ENCODE measurements around the gene MMP14.

DNA sequence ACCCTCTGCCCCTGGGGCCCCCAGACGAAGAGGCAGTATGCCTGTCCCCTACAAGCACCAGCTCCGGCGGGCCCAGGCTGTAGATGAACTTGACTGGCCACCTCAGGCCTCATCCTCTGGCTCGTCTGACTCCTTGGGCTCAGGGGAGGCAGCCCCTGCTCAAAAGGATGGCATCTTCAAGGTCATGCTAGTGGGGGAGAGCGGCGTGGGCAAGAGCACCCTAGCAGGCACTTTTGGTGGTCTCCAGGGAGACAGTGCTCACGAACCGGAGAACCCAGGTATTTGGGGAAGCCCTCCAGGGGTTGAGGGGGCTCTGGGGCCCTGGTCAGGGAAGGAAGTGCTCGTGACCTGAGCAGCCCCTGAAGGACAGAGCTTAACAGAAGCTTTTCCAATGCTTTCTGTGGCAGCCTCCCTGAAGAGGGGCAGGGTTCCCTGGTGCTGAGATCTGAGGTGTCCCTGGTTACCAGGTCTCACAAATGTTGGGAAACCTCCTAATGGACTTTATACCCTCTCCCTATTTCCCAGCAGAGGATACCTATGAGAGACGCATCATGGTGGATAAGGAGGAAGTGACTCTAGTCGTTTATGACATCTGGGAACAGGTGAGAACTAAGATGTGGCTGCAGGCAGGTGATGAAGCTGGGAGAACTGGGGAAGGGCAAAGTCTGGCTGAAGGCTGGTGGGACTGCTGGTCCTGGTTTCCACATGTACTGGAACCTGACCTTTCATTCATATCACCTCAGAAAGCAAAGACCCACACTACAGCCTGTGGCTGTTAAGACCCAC, 48.5 kb downstream of the MMP14 start:
- TF ChIP-seq, protein P1, sequence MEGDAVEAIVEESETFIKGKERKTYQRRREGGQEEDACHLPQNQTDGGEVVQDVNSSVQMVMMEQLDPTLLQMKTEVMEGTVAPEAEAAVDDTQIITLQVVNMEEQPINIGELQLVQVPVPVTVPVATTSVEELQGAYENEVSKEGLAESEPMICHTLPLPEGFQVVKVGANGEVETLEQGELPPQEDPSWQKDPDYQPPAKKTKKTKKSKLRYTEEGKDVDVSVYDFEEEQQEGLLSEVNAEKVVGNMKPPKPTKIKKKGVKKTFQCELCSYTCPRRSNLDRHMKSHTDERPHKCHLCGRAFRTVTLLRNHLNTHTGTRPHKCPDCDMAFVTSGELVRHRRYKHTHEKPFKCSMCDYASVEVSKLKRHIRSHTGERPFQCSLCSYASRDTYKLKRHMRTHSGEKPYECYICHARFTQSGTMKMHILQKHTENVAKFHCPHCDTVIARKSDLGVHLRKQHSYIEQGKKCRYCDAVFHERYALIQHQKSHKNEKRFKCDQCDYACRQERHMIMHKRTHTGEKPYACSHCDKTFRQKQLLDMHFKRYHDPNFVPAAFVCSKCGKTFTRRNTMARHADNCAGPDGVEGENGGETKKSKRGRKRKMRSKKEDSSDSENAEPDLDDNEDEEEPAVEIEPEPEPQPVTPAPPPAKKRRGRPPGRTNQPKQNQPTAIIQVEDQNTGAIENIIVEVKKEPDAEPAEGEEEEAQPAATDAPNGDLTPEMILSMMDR (conservative IDR thresholded peaks at IDR 0.05 in 1 of 2, IDR thresholded peaks at IDR 0.05 in 1 of 2; ENCODE audit: extremely low read depth in 1 of 2, insufficient read depth in 1 of 2, low read depth in 1 of 2, low read length in 2 of 2): no peak
- no peak for TF ChIP-seq EZH2 (IDR thresholded peaks at IDR 0.05; ENCODE audit: borderline replicate concordance, low read length)

Data from mammary epithelial cell (primary cell).